HepG2 (cell line): ENCODE results near the gene NUDCD2. TPM values are rescaled to one million over a fixed set of nuclear protein-coding genes. Genes with fewer than 3 reads are reported as not detected.
A peak's percentile ranks its signal among the peaks of the same experiment; 100 is the strongest.

Source experiments
- CBX1 ChIP-seq: IDR thresholded peaks from one replicate; pipeline ENCODE4 v1.6.1; 2016; ENCODE audit warnings: antibody characterized with exemption, low read depth
- FIP1L1 ChIP-seq: fragments of 200-400 bp; formaldehyde crosslinking; IDR thresholded peaks from 2 replicates; pipeline ENCODE4 v1.6.1; 2018; ENCODE audit warnings: low read depth, mild to moderate bottlenecking, low read length, moderate library complexity, borderline replicate concordance; ENCODE audit not compliant: insufficient read depth
- GATAD2A ChIP-seq: IDR thresholded peaks from 2 replicates; pipeline ENCODE4 v1.6.1; 2016
- HOXA3 ChIP-seq: sonication (generic); formaldehyde crosslinking; IDR thresholded peaks from 2 replicates; pipeline ENCODE4 v1.5.0; 2020; ENCODE audit warnings: missing genetic modification reagents
- JUN ChIP-seq: sonication (generic); formaldehyde crosslinking; IDR thresholded peaks from 2 replicates; pipeline ENCODE4 v1.4.0; 2020; ENCODE audit warnings: mild to moderate bottlenecking, missing genetic modification reagents
- KDM2A ChIP-seq: sonication (generic); formaldehyde crosslinking; IDR thresholded peaks from 2 replicates; pipeline ENCODE4 v1.4.0; 2020; ENCODE audit warnings: low read depth, missing genetic modification reagents, borderline replicate concordance
- MAZ ChIP-seq, 2 experiments: sonication (generic) in 1 of 2; formaldehyde crosslinking in 1 of 2; IDR thresholded peaks; 2 replicates each; pipeline versions ENCODE4 v1.5.0 to v1.6.1; 2012 to 2020; ENCODE audit warnings: low read depth in 2 of 2, mild to moderate bottlenecking in 2 of 2, borderline replicate concordance in 1 of 2, improper control_type of control experiment in 1 of 2, low read length in 1 of 2, missing genetic modification reagents in 1 of 2, moderate library complexity in 1 of 2
- MIER3 ChIP-seq: IDR thresholded peaks from 2 replicates; pipeline ENCODE4 v1.6.1; 2016; ENCODE audit warnings: missing compliant biosample characterization, borderline replicate concordance
- NPAS2 ChIP-seq: sonication (generic); formaldehyde crosslinking; IDR thresholded peaks from 2 replicates; pipeline ENCODE4 v1.8.0; 2022; ENCODE audit warnings: mild to moderate bottlenecking, missing genetic modification reagents, borderline replicate concordance
- RFX5 ChIP-seq: IDR thresholded peaks from 2 replicates; pipeline ENCODE4 v1.6.1; 2011; ENCODE audit warnings: low read depth, low read length, improper control_type of control experiment
- SAP130 ChIP-seq: IDR thresholded peaks from 2 replicates; pipeline ENCODE4 v1.6.1; 2016; ENCODE audit warnings: low read depth
- TBX3 ChIP-seq: fragments of 450-650 bp; IDR thresholded peaks from 2 replicates; pipeline ENCODE4 v1.6.1; 2017; ENCODE audit warnings: antibody characterized with exemption, mild to moderate bottlenecking, inconsistent platforms, borderline replicate concordance
- TEAD3 ChIP-seq: optimal IDR thresholded peaks from 2 replicates; pipeline ENCODE3; 2016; ENCODE audit warnings: borderline replicate concordance
- ZNF280D ChIP-seq: sonication (generic); formaldehyde crosslinking; IDR thresholded peaks from 2 replicates; pipeline ENCODE4 v1.5.1; 2020; ENCODE audit warnings: mild to moderate bottlenecking, missing genetic modification reagents
- ZNF292 ChIP-seq: sonication (generic); formaldehyde crosslinking; IDR thresholded peaks from 2 replicates; pipeline ENCODE4 v1.8.1; 2022; ENCODE audit warnings: mild to moderate bottlenecking, low read depth, missing genetic modification reagents, borderline replicate concordance
- ZNF430 ChIP-seq: sonication (generic); formaldehyde crosslinking; IDR thresholded peaks from 2 replicates; pipeline ENCODE4 v1.9.0; 2021; ENCODE audit warnings: mild to moderate bottlenecking, missing genetic modification reagents
- polyA plus RNA-seq, 8 experiments: library from polyadenylated mRNA; depleted of rRNA in 3 of 8; stranded (reverse) in 7 of 8; unstranded in 1 of 8; fragments of >200 nt; fragmentation: Illumina TruSeq in 4 of 8; extraction: Trizol in 4 of 8; gene quantifications; 2 replicates each; pipeline versions ENCODE4 v1.2.1 to v1.2.3, GENCODE V29; 2011 to 2016; ENCODE audit warnings: low read depth in 4 of 8, missing spikeins in 1 of 8, mixed read lengths in 1 of 8; ENCODE audit not compliant: insufficient read depth in 1 of 8
- total RNA-seq, 5 experiments: library from RNA; depleted of rRNA; stranded (reverse); fragments of >200 nt; fragmentation: Illumina TruSeq; extraction: Trizol; gene quantifications; 2 replicates each; pipeline ENCODE4 v1.2.3, GENCODE V29; 2016; ENCODE audit warnings: low read depth in 1 of 5
- TF ChIP-seq, protein P1 (sequence below): sonication (generic); formaldehyde crosslinking; IDR thresholded peaks from 2 replicates; pipeline ENCODE4 v1.5.0; 2020; ENCODE audit warnings: missing genetic modification reagents
- TF ChIP-seq, protein P2 (sequence below): sonication (generic); formaldehyde crosslinking; IDR thresholded peaks from 2 replicates; pipeline ENCODE4 v1.4.0; 2020; ENCODE audit warnings: missing genetic modification reagents, borderline replicate concordance
- TF ChIP-seq, protein P3 (sequence below): sonication (generic); formaldehyde crosslinking; conservative IDR thresholded peaks from 2 replicates; pipeline ENCODE4 v1.4.0; 2020; ENCODE audit warnings: mild to moderate bottlenecking, missing genetic modification reagents, moderate library complexity

The NUDCD2 gene
- total and polyA plus RNA-seq, 2 of the 13 experiments (the other 11 are each of a cell fraction or from before 2014, with no cell fraction given) = 14.8 to 39.2 TPM

DNA sequence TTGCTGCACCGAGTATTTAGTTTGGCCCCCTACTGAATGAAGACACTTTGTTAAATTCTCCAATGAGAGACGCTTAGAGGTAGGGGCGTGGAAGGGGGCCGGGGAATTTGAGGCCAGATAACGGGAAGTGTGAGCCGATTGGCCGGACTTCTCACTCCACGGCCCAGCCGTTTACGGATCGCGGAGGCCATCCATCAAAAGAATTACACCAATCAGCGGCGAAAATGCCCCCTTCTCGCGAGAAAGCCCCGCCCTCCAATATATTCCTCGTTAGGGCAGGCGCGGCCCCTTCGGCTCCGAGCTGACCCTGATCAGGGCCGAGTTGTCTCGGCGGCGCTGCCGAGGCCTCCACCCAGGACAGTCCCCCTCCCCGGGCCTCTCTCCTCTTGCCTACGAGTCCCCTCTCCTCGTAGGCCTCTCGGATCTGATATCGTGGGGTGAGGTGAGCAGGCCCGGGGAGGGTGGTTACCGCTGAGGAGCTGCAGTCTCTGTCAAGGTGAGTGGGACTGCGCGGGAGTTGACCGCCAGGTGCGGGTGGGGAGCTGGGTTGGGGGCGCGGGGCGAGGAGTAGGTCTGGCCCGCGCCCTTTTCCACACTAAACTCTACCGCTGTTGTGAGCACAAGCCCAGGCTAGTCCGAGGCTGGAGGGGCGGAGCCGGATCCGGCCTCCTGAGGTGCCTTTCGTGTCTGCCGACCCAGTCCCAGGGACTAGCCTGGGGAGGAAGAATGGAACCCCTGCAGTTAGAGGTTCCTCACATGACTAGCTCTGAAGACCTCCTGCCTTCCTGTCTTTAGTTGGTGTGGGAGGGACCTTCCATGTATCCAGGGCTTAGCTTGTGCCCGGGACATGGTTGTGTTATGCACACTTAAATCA lies 22.4 kb downstream of the NUDCD2 start, which contains the start of gene CCNG1 (continued):
- TF ChIP-seq, protein P1, sequence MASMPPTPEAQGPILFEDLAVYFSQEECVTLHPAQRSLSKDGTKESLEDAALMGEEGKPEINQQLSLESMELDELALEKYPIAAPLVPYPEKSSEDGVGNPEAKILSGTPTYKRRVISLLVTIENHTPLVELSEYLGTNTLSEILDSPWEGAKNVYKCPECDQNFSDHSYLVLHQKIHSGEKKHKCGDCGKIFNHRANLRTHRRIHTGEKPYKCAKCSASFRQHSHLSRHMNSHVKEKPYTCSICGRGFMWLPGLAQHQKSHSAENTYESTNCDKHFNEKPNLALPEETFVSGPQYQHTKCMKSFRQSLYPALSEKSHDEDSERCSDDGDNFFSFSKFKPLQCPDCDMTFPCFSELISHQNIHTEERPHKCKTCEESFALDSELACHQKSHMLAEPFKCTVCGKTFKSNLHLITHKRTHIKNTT = no peak
- TF ChIP-seq SAP130 (CRISPR knock-in tag) (peak; percentile 76), FIP1L1 (no peak), ZNF280D (CRISPR knock-in tag) (0 out of 2 replicates have a peak, but pooled peaks have one; percentile 20), TBX3 (no peak), ZNF292 (peak; percentile 64; the same call in 1 of the 2 replicates), MIER3 (CRISPR knock-in tag) (no peak; the same call in 1 of the 2 replicates), JUN (no peak), ZNF430 (CRISPR knock-in tag) (0 out of 2 replicates have a peak, but pooled peaks have one; percentile 91), NPAS2 (CRISPR knock-in tag) (no peak), HOXA3 (CRISPR knock-in tag) (no peak; the same call in 1 of the 2 replicates), MAZ (IDR thresholded peaks at IDR 0.05; ENCODE audit: borderline replicate concordance, low read depth, low read length) (peak; percentile 20; the same call in 1 of the 2 replicates), MAZ (CRISPR knock-in tag; IDR thresholded peaks at IDR 0.05; ENCODE audit: low read depth) (peak; percentile 43), GATAD2A (CRISPR knock-in tag) (peak; percentile 21; the same call in 1 of the 2 replicates), RFX5 (peak; percentile 61; the same call in 1 of the 2 replicates), KDM2A (CRISPR knock-in tag) (peak; percentile 26; the same call in 1 of the 2 replicates), TEAD3 (CRISPR knock-in tag) (peak; percentile 47), CBX1 (peak; percentile 27)
- TF ChIP-seq, protein P2, sequence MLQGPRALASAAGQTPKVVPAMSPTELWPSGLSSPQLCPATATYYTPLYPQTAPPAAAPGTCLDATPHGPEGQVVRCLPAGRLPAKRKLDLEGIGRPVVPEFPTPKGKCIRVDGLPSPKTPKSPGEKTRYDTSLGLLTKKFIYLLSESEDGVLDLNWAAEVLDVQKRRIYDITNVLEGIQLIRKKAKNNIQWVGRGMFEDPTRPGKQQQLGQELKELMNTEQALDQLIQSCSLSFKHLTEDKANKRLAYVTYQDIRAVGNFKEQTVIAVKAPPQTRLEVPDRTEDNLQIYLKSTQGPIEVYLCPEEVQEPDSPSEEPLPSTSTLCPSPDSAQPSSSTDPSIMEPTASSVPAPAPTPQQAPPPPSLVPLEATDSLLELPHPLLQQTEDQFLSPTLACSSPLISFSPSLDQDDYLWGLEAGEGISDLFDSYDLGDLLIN (CRISPR knock-in tag) = no peak
- TF ChIP-seq, protein P3, sequence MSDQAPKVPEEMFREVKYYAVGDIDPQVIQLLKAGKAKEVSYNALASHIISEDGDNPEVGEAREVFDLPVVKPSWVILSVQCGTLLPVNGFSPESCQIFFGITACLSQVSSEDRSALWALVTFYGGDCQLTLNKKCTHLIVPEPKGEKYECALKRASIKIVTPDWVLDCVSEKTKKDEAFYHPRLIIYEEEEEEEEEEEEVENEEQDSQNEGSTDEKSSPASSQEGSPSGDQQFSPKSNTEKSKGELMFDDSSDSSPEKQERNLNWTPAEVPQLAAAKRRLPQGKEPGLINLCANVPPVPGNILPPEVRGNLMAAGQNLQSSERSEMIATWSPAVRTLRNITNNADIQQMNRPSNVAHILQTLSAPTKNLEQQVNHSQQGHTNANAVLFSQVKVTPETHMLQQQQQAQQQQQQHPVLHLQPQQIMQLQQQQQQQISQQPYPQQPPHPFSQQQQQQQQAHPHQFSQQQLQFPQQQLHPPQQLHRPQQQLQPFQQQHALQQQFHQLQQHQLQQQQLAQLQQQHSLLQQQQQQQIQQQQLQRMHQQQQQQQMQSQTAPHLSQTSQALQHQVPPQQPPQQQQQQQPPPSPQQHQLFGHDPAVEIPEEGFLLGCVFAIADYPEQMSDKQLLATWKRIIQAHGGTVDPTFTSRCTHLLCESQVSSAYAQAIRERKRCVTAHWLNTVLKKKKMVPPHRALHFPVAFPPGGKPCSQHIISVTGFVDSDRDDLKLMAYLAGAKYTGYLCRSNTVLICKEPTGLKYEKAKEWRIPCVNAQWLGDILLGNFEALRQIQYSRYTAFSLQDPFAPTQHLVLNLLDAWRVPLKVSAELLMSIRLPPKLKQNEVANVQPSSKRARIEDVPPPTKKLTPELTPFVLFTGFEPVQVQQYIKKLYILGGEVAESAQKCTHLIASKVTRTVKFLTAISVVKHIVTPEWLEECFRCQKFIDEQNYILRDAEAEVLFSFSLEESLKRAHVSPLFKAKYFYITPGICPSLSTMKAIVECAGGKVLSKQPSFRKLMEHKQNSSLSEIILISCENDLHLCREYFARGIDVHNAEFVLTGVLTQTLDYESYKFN (CRISPR knock-in tag) = peak; percentile 56
